Astrocyte of the cerebellum (primary cell): Measurements from ENCODE around the gene CD180.
A peak's percentile ranks its signal among the peaks of the same experiment; 100 is the strongest.

ENCODE experiments used
- DNase-seq: peaks from one replicate; pipeline ENCODE4 v3.0.0-alpha.2; 2011; ENCODE audit warnings: low read depth
- H3K4me3 ChIP-seq: 2 replicates; pipeline ENCODE4 v1.5.1; 2011; ENCODE audit warnings: mild to moderate bottlenecking, low read depth, low read length, moderate library complexity
- in situ Hi-C: cut with HindIII; loops from 2 replicates; pipeline ENCODE4 v1.10.0; 2017; ENCODE audit warnings: low sequenced_read_pairs
- TF ChIP-seq, protein P1 (sequence below): IDR thresholded peaks from 2 replicates; pipeline ENCODE4 v1.5.1; 2012; ENCODE audit warnings: low read length, low read depth, moderate library complexity, mild to moderate bottlenecking; ENCODE audit errors: missing control alignments

CD180 gene

DNA sequence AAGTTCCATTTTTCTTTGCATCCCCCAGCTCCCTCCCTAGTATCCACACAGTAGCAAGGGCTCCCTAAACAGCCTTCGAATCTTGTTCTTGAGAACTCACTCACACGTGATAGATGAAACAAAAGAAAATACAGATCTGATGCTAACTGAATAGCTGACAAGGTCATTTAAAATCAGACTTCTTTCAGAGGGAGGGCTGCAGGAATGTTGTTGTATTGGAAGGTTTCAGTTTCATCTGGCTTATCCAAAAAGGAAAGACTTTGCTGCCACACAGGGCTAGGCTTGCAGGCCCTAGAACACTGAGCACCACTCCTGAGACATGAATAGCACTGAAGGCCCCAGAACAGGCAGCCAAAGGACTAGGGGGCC lies 3.2 kb downstream of the CD180 start:
- TF ChIP-seq, protein P1, sequence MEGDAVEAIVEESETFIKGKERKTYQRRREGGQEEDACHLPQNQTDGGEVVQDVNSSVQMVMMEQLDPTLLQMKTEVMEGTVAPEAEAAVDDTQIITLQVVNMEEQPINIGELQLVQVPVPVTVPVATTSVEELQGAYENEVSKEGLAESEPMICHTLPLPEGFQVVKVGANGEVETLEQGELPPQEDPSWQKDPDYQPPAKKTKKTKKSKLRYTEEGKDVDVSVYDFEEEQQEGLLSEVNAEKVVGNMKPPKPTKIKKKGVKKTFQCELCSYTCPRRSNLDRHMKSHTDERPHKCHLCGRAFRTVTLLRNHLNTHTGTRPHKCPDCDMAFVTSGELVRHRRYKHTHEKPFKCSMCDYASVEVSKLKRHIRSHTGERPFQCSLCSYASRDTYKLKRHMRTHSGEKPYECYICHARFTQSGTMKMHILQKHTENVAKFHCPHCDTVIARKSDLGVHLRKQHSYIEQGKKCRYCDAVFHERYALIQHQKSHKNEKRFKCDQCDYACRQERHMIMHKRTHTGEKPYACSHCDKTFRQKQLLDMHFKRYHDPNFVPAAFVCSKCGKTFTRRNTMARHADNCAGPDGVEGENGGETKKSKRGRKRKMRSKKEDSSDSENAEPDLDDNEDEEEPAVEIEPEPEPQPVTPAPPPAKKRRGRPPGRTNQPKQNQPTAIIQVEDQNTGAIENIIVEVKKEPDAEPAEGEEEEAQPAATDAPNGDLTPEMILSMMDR, result no peak
- in situ Hi-C loops, result no loop called here

DNA sequence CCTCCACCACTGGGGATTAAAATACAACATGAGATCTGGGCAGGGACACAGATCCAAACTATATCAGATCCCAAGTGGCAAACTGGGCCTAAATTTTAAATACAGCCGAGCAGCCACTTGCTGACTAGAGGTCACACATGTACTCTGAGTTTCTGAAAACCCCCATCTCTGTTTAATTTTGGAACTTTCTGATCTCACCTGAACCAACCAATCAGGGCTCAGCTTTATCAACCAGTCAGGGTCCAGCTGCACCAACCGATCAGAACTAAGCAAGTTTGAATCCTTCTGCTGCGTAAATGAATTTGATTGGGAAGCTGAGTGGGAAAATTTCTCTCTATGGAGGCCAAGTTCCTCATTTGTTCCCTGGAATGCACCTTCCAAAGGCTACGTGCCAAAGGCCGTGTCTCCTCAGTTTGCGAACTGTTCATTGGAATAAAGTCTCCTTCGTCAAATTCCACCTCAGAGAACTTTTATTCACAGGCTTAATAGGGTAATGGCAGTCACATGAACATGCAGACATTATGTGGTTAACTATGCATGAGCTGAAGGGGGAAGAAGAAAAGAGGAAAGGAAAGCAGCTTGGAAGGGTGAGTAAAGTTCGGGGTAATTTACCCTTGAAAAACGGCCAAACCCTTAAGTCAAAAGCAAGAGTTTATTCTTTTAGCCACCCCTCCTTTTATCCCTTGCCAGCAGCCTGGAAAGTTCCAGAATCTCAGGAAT lies 3.7 kb downstream of the CD180 start:
- peak; percentile 32 for DNase-seq
- H3K4me3 ChIP-seq, result no peak overlapping the region
- TF ChIP-seq, protein P1, result no peak
- in situ Hi-C loops, result no loop called here

More for the DNA sequence above, 3.2 kb downstream of the CD180 start:
- H3K4me3 ChIP-seq, result no peak overlapping the region
- peak; percentile 5 for DNase-seq

DNA sequence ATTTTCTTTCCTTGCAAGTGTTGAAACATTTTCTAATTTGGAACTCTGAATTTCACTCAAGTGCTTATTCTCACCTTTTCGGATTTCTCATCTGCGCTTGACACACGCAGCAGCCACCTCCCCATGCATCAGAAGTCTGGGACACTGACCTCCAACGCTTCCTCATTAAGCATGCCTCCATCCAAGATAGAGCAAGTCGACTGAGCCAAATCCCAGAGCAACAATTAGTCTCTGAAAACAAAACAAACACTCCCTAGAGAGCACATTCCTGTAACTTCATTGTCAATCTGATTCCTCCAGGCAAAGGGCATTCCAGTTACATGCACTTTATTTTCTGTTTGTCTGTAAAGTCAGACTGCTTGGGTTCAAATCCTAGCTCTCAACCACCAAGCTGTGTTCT lies 5.7 kb downstream of the CD180 start:
- no peak for DNase-seq
- TF ChIP-seq, protein P1, result no peak
- in situ Hi-C loops, result no loop called here

DNA sequence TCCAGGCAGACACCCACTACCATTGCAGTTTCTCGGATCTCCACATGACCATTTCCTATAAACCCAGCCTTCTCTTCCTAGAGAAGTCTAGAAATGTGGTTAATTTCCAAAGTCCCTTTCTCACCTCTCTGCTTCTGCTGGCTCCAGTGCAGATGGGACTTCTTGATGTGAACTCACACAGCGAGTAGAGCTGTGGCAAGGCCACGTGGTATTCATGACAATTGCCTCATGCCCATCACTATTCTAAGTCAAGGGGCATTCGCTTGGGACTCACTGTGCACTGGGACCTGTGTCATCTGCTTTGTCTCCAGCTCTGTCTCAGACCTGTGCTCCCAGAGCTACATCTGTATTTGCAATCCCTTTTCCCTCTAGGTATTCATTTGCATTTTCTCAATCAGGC lies 6.2 kb downstream of the CD180 start:
- no peak for DNase-seq
- no peak overlapping the region for H3K4me3 ChIP-seq
- in situ Hi-C loops, result no loop called here
- TF ChIP-seq, protein P1, result no peak

More for the DNA sequence above, 5.7 kb downstream of the CD180 start:
- no peak overlapping the region for H3K4me3 ChIP-seq

DNA sequence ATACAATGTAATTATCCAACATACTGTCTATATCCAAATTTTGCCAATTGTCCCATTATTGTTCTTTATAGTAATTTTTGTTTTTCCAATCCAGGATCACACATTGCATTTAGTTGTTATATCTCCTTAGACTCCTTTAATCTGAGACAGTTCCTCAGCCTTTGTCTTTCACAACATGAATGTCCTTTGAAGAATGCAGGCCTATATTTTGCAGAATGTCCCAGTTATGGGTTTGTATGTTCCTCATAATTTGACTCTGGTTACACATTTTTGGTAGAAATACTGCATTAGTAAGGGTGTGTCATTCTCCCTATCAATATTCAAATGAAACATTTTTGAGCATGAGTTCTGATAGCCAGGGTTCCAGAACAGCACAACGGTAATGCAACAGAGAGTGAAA lies 6.7 kb downstream of the CD180 start:
- in situ Hi-C loops, result no loop called here
- H3K4me3 ChIP-seq, result no peak overlapping the region
- no peak for DNase-seq
- TF ChIP-seq, protein P1, result no peak

DNA sequence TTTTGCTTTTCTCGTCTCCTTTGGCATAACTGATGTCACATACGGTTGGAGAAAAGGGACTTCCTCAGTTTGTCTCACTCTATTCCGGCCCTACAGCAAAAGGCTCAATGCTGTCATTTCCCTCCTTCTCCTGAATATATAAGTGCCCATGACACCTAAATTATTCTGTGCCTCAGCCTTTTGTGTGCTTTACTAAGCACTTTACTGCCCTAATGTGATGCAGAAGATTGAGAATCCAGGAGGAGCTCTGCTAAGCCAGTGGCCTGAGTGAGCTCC lies 7.6 kb downstream of the CD180 start:
- in situ Hi-C loops, result no loop called here
- DNase-seq, result no peak
- no peak overlapping the region for H3K4me3 ChIP-seq
- TF ChIP-seq, protein P1, result no peak
